Measurements from ENCODE around the gene LCOR.

The LCOR gene

DNA sequence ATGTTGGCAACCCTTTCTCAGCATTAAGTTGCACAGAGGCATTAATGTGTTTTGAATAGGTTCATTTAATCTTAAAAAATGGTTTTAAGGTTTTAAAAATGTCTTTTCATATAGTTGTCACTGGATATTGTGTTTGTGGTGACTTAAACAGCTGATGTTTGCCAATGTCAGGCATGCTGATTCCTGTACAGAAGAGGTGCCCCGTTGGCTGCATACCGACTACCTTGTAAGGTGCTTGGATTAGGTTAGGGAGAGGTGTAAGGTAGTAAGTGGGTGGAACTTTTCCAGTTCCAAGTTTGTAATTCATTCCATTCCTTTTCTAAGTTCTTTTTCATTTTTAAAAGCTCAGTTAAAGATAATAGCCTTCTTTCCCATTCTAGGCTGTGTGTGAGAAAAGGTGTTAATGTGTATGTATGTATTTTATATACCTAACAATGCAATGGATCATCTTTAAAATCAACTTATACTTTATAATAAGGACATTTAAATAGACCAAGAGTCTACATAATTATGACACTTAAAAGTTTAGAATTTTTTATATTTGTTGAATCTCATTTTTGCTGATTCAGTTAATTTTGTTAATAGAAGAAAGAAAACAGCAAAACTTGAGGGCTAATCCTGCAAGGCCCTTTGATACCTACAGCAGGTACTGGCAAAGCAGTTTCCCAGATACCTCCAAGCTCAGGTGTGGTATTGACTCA, 155.2 kb downstream of the LCOR start:
- no peak for DNase-seq (ENCODE audit: low spot score)

- DNase-seq (ENCODE audit: low spot score), result no peak
These were observed 155.7 kb downstream of the LCOR start for GRCh38 chr10:96987842-96988175.

DNA sequence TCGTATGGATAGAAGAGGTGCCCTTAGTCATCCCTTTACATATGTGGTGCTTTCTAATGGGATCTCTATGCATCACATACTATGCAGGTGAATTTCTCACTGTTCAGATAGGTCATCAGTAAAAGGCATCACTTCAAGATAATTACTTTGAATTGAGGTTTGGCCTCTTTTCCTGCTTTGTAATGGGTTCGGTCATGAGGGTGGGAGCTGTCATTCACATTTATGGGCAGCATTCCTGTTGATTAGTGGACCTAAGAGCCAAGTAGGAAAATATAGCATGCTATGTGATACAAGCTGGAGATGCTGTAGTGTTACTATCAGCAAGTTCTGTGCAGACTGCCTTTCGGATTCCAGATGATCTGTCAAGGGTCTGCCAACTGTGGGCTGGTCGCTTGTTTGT, 156.3 kb downstream of the LCOR start:
- DNase-seq (ENCODE audit: low spot score), result no peak

GRCh38 chr10:96991313-96991841, 159.3 kb downstream of the LCOR start:
- no peak for DNase-seq (ENCODE audit: low spot score)

DNA sequence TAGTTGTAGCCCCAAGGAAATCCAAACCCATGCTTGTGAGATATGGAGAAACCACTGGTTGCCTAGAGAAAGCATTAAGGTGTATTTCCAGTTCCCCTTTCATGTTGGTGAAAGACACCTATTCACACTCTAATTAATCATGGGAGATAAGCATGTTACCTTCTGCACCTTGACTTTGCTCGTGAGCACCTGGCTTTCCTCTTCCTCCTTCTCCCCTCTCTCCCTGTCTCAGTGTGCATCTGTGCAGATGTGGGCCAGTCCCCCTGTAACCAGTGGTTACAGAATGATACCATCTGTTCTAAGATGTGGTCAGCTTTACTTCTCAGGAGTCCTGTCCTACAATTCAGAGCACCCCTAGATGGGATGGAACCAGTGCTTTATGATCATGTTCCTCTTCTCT, 160.6 kb downstream of the LCOR start:
- DNase-seq (ENCODE audit: low spot score), result no peak

GRCh38 chr10:96995851-96996250, 163.8 kb downstream of the LCOR start:
- no peak for DNase-seq (ENCODE audit: low spot score)

GRCh38 chr10:96996275-96996965, 164.3 kb downstream of the LCOR start:
- no peak for DNase-seq (ENCODE audit: low spot score)

- DNase-seq (ENCODE audit: low spot score), result no peak
These were observed 166.3 kb downstream of the LCOR start for GRCh38 chr10:96998329-96998888.

DNA sequence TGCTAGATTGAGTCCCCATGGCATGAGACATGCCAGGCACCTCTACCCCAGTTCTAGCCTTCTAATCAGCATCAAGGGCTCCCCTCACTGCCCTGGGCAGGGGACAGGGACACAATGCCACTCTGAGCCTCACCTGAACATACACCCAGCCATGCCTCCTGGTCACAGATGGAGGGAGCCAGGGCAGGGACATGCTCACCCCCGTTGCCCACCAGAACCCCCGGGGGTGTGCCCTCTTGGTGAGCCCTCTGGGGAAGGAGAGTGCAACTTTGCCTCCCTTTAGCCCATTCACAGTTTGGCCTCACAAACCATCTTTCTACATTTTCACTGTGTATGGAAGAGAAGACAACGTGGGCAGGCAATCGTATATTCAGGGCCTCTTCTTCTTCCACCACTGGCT, 167.2 kb downstream of the LCOR start:
- no peak for DNase-seq (ENCODE audit: low spot score)

DNA sequence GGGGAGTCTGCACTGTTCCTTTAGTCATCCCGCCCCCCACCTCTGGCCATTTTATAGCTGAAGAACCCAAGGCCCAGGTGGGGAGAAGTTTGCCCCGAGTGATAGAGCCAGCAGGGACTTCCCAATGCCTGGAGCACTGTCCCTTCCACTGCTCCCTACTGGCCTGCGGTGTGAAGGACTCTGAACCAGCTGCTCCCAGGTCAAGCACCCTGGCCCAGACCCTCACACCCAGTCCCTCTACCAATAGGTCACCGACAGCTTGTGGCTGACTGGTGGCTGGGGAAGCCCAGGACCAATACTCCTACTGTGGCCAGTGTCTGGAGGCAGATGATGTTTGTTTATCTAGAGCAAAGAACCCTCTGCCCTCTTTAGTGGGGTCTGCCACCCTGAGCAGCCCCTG, 167.9 kb downstream of the LCOR start:
- no peak for DNase-seq (ENCODE audit: low spot score)

- DNase-seq (ENCODE audit: low spot score), result no peak
These were observed 168.5 kb downstream of the LCOR start for GRCh38 chr10:97000487-97001182.

- DNase-seq (ENCODE audit: low spot score), result no peak
These were observed 169.3 kb downstream of the LCOR start for GRCh38 chr10:97001183-97001991.

- DNase-seq (ENCODE audit: low spot score), result no peak
These were observed 170.6 kb downstream of the LCOR start for GRCh38 chr10:97002670-97003069.

- DNase-seq (ENCODE audit: low spot score), result no peak
These were observed 171.2 kb downstream of the LCOR start for GRCh38 chr10:97003151-97003803.

GRCh38 chr10:97003804-97004201, 171.7 kb downstream of the LCOR start:
- DNase-seq (ENCODE audit: low spot score), result no peak

DNA sequence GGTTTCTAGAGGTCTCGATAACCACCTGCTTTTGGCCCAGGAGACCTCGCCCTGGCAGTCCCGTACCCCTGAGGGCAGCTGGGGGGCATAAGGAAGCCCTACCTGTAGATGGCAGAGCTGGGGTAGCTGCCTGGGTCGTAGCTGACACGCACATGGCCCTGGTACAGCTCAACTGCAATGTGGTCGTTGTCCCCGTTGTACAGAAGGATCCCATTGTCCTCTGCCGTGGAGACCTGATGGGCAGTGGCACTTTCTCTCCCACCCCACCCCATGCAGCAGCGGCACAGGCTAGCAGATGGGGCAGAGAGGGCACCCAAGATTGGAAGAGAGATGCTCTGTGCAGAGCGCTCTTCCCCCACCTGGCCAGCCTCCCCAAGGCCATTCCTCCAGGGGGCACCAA, 172.5 kb downstream of the LCOR start:
- DNase-seq (ENCODE audit: low spot score), result no peak

GRCh38 chr10:97005349-97005748, 173.3 kb downstream of the LCOR start:
- DNase-seq (ENCODE audit: low spot score), result no peak

DNA sequence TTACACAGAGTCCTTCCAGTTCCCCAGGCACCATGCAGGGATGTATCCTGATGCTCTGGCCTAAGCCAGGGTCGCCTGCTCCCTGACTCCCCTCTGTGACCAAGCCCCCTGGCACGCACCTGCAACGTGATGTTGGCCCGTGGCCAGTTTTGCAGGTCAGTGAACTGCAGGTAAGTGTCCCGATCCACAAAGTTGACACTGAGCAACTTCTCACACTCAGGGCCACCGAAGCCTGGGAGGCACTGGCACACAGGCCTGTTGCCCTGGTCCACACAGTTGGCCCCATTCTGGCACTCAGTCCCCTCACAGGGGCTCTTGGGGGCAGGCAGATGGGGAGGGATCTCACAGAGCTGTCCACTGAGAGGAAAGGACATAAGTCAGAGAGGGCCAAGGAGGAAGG, 174.3 kb downstream of the LCOR start:
- DNase-seq (ENCODE audit: low spot score), result no peak

DNA sequence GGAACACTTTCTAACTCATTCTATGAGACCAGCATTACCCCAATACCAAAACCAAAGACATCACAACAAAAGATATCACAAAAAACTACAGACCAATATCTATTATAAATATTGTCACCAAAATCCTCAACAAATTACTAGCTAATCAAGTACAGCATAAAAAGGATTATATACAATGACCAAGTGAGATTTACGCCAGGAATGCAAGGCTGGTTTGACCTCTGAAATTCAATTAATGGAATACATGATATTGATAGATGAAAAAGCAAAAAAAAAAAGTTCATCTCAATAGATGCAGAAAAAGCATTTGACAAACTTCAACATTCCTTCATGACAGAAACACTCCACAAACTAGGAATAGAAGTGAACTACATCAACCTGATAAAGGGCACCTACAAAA, 175.3 kb downstream of the LCOR start:
- DNase-seq (ENCODE audit: low spot score), result no peak

DNA sequence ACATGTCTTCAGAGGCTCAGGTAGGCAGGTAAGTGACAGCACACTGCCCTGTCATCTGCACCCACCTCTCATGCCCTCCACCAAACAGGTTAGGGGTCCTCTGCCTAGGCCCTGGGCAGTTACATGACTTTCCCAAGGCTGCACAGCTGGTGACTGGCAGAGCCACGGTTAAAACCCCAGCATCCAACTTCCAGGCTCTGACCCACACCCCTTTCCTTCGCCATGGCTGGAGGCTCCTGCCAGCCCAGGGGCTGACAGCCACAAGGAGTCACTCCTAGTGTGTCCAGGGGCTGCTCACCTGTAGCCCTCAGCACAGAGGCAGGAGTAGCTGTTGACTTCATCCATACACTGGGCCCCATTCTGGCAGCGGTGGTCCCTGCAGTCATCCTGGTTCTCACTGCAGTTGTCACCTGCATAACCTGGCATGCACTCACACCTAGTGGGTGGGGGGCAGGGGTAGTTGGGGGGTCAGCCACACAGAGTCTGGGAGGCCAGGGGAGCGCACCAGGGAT, 178.7 kb downstream of the LCOR start:
- DNase-seq (ENCODE audit: low spot score), result no peak

DNA sequence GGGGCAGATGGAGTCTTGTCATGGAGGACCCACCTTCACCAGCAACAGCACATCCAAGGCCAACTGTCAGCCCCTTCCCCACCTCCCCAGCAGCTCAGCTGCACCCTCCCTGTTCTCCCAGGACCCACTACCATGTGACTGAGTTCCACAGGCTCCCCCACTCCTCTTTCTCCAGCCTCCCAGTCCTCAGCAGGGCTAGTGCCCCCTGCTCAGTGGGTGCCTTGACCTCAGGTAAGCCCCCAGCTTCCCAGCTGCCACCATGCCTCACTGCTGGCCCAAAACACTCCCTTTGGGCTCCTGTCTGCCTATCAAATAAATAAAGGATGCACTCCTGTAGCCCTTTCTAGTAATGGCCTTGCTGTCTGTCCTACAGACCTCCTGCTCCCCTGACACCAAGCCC, 179.3 kb downstream of the LCOR start:
- no peak for DNase-seq (ENCODE audit: low spot score)

All from globus pallidus (tissue), 1 donor.